ENCODE results near the gene MAP7D1. TPM values are rescaled to one million over a fixed set of nuclear protein-coding genes. Genes with fewer than 3 reads are reported as not detected.
A peak's percentile ranks its signal among the peaks of the same experiment; 100 is the strongest.

The MAP7D1 gene
- total RNA-seq (2016; rRNA removed; fragmentation: Illumina TruSeq; extraction: Trizol), result 5.5 and 7.2 TPM in 2 replicates
- total RNA-seq (2016; cell fraction: cytosol; rRNA removed; fragmentation: Illumina TruSeq; extraction: Trizol; ENCODE audit: low read depth), result 2.9 and 3.9 TPM in 2 replicates
- 6.3 and 7.8 TPM in 2 replicates for total RNA-seq (2016; cell fraction: insoluble cytoplasmic fraction; rRNA removed; fragmentation: Illumina TruSeq; extraction: Trizol)
- total RNA-seq (2016; cell fraction: membrane; rRNA removed; fragmentation: Illumina TruSeq; extraction: Trizol), result 4.2 TPM in 2 replicates
- total RNA-seq (2016; cell fraction: nucleus; rRNA removed; fragmentation: Illumina TruSeq; extraction: Trizol), result 6.1 and 7.9 TPM in 2 replicates
- polyA plus RNA-seq (2011; rRNA removed), result 5.6 and 6.8 TPM in 2 replicates
- 4.7 and 5.2 TPM in 2 replicates for polyA plus RNA-seq (2011; cell fraction: cytosol; rRNA removed)
- polyA plus RNA-seq (2011; cell fraction: nucleus; rRNA removed), result 14.7 and 14.9 TPM in 2 replicates
- polyA plus RNA-seq (2012), result 7.7 and 14.1 TPM in 2 replicates
- polyA plus RNA-seq (2016; cell fraction: cytosol; fragmentation: Illumina TruSeq; extraction: Trizol; ENCODE audit: low read depth), result 1.7 and 2.4 TPM in 2 replicates
- polyA plus RNA-seq (2016; cell fraction: insoluble cytoplasmic fraction; fragmentation: Illumina TruSeq; extraction: Trizol; ENCODE audit: low read depth), result 14.2 and 15.7 TPM in 2 replicates
- polyA plus RNA-seq (2016; cell fraction: membrane; fragmentation: Illumina TruSeq; extraction: Trizol; ENCODE audit: low read depth), result 4.5 and 4.6 TPM in 2 replicates
- polyA plus RNA-seq (2016; cell fraction: nucleus; fragmentation: Illumina TruSeq; extraction: Trizol; ENCODE audit: insufficient read depth, low read depth), result 19.3 and 21.5 TPM in 2 replicates
- 8.3 and 16.3 TPM in 2 replicates for polyA minus RNA-seq (2011; rRNA and poly(A)+ RNA removed; ENCODE audit: low replicate concordance)
- polyA minus RNA-seq (2011; cell fraction: cytosol; rRNA and poly(A)+ RNA removed), result 6.0 and 8.5 TPM in 2 replicates
- polyA minus RNA-seq (2011; cell fraction: nucleus; rRNA and poly(A)+ RNA removed), result 4.0 and 7.2 TPM in 2 replicates
- Bru-seq, nascent RNA, result percentile 48 among the genes with signal in this experiment
- BruChase-seq, experiment 1, labeled RNA remaining after a 6-hour chase, result percentile 57 among the genes with signal in this experiment
- BruChase-seq, experiment 2, labeled RNA remaining after a 2-hour chase, result percentile 49 among the genes with signal in this experiment
- long read RNA-seq, experiment 1, partial matches to known transcripts, result 3 of 3 reads
- long read RNA-seq, experiment 1, other reads (novel, unspliced or antisense), result 0 of 3 reads
- long read RNA-seq, experiment 2, partial matches to known transcripts, result 86 of 98 reads
- long read RNA-seq, experiment 2, other reads (novel, unspliced or antisense), result 6 of 98 reads

GRCh38 chr1:36155408-36156328 lies at the start of gene MAP7D1:
Gene MAP7D1, plus strand, starts transcription at chr1:36156160. Its CDS starts 258 bp downstream, at chr1:36156418.
- TSS peak; percentile 94 for BruUV-seq (replicated peaks)
- Histone ChIP-seq H3K27ac (ENCODE audit: extremely low read length, insufficient read depth, low read length) (peak within 1 kb of the TSS; percentile 67), H3K9me3 (ENCODE audit: low read length) (no peaks in the 10 kb centered on the region), H3K9ac (ENCODE audit: insufficient read depth, low read depth, low read length) (peak within 1 kb of the TSS; percentile 80), H3K36me3 (replicated peaks in 1 of 2; ENCODE audit: control insufficient read depth in 1 of 2, insufficient read depth in 2 of 2, low read length in 2 of 2) (no peaks in the 10 kb centered on the region; a peak in 1 of 5 replicates), H3K4me3 (replicated peaks in 1 of 3; ENCODE audit: insufficient read depth in 1 of 3, low read depth in 2 of 3, low read length in 3 of 3) (peak within 1 kb of the TSS; percentile 74 to 89 (median 85)), H3K4me1 (ENCODE audit: insufficient read depth, low read length) (peaks cover 61% of the 10 kb centered on the region), H3K27me3 (ENCODE audit: control insufficient read depth in 1 of 2, insufficient read depth in 2 of 2, low read length in 2 of 2) (no peaks in the 10 kb centered on the region), H3K79me2 (ENCODE audit: insufficient read depth, low read length) (peaks cover 5% of the 10 kb centered on the region), H4K20me1 (ENCODE audit: insufficient read depth, low read length) (no peaks in the 10 kb centered on the region), H2AFZ (ENCODE audit: low read length) (no peak within 1 kb of the TSS), H3K4me2 (ENCODE audit: low read depth, low read length) (peak within 1 kb of the TSS; percentile 73)
- ATAC-seq, result peak; percentile 66
- 0% methylated on average over 2 of the region's 88 CpGs for WGBS (ENCODE audit: low lambda C conversion rate)
- FAIRE-seq, result no peak
- intact Hi-C loops (cut with micrococcal nuclease; ENCODE audit: unreplicated experiment), result loop anchor here (1.0 to 10.0 kb wide), 2 partner anchors 33 to 69 kb away; partner anchors contain the start of gene THRAP3
- in situ Hi-C loops (cut with HindIII; ENCODE audit: extremely low pct_ligation_motif_present, low pct_unique_long_range_greater_than_20kb), result no loop called here
- ChIA-PET POLR2A (interaction anchor here (0.5 to 2.5 kb wide), 7 partner anchors 7 to 162 kb away, joined by 3 to 9 read pairs (median 4); partner anchors contain the start of gene THRAP3), CTCF (ENCODE audit: low intra/inter-chr PET ratio, low total read pairs) (no interaction called here)
- peak; percentile 57 for DNase-seq (ENCODE audit: low spot score)
- peak; percentile 23; the same call in 1 of the 2 replicates for TF ChIP-seq PHF20 (CRISPR knock-in tag; IDR thresholded peaks at IDR 0.05)
- no peak for TF ChIP-seq FOXP4 (CRISPR knock-in tag; IDR thresholded peaks at IDR 0.05)
- no peak for TF ChIP-seq TEAD3 (CRISPR knock-in tag; optimal IDR thresholded peaks at IDR 0.05; ENCODE audit: borderline replicate concordance)
- TF ChIP-seq HNF4G (IDR thresholded peaks at IDR 0.05; ENCODE audit: borderline replicate concordance, low read depth, low read length), result no peak
- no peak for TF ChIP-seq HNF4G (CRISPR knock-in tag; IDR thresholded peaks at IDR 0.05; ENCODE audit: borderline replicate concordance, low read depth)
- no peak for TF ChIP-seq MBNL3 (CRISPR knock-in tag; conservative IDR thresholded peaks at IDR 0.05)
- no peak for TF ChIP-seq TOPORS (CRISPR knock-in tag; IDR thresholded peaks at IDR 0.05)
- no peak for TF ChIP-seq RBM39 (IDR thresholded peaks at IDR 0.05; ENCODE audit: low read depth, low read length, poor library complexity, severe bottlenecking)
- TF ChIP-seq ZFP82 (CRISPR knock-in tag; IDR thresholded peaks at IDR 0.05; ENCODE audit: borderline replicate concordance), result no peak
- TF ChIP-seq ZGPAT (CRISPR knock-in tag; IDR thresholded peaks at IDR 0.05), result 0 out of 2 replicates have a peak, but pooled peaks have one; percentile 9
- TF ChIP-seq RFXAP (CRISPR knock-in tag; IDR thresholded peaks at IDR 0.05; ENCODE audit: borderline replicate concordance), result no peak; the same call in 1 of the 2 replicates
- TF ChIP-seq POGZ (CRISPR knock-in tag; IDR thresholded peaks at IDR 0.05), result 0 out of 2 replicates have a peak, but pooled peaks have one; percentile 21
- TF ChIP-seq KDM5B (CRISPR knock-in tag; IDR thresholded peaks at IDR 0.05; ENCODE audit: borderline replicate concordance), result peak; percentile 39; the same call in 1 of the 2 replicates
- 0 out of 2 replicates have a peak, but pooled peaks have one; percentile 21 for TF ChIP-seq ZNF556 (CRISPR knock-in tag; IDR thresholded peaks at IDR 0.05; ENCODE audit: borderline replicate concordance)
